ENCODE results near the gene DAPK2. TPM values are rescaled to one million over a fixed set of nuclear protein-coding genes. Genes with fewer than 3 reads are reported as not detected.
"Not testable (repeated sequence)": the region's sequence is repeated elsewhere in the genome, so short reads cannot be mapped to it uniquely, and the experiment has no call there.

Gene DAPK2
- total RNA-seq, 1 donor = 23.5 TPM

DNA sequence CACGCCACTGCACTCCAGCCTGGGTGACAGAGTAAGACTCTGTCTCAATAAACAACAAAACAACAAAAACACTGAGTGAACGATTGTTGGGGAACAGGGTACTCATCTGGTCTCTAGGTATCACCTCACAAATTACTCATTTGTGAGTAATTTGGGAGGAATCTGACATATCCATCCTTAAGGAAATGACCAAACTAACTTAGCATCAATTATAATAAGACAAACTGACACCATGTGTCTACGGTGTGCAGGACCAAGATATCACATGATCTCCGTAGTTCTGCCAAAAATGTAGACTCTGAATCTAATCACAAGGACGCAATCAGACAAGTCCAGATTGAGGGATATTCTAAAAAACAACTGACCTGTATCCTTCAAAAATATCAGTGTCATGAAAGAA lies 12.0 kb upstream of the DAPK2 start:
- Histone ChIP-seq H3K4me1 (ENCODE audit: insufficient read depth, low read length) (no peaks in the 10 kb centered on the region), H3K4me2 (ENCODE audit: insufficient read depth, low read length) (no peak overlapping the region), H2AFZ (ENCODE audit: low read length) (no peak overlapping the region), H3K9me3 (ENCODE audit: low read depth, low read length) (no peaks in the 10 kb centered on the region), H3K27me3 (ENCODE audit: insufficient read depth, low read length) (no peaks in the 10 kb centered on the region), H3K36me3 (ENCODE audit: insufficient read depth, low read length) (no peaks in the 10 kb centered on the region), H4K20me1 (ENCODE audit: insufficient read depth, low read length) (no peaks in the 10 kb centered on the region), H3K4me3 (ENCODE audit: insufficient read depth, low read length) (no peak overlapping the region), H3K79me2 (ENCODE audit: insufficient read depth, low read length) (no peaks in the 10 kb centered on the region), H3K27ac (ENCODE audit: low read depth, low read length) (no peak overlapping the region)
- DNase-seq (ENCODE audit: insufficient read length, low spot score, missing footprints) = no peak
- TF ChIP-seq, protein P1, sequence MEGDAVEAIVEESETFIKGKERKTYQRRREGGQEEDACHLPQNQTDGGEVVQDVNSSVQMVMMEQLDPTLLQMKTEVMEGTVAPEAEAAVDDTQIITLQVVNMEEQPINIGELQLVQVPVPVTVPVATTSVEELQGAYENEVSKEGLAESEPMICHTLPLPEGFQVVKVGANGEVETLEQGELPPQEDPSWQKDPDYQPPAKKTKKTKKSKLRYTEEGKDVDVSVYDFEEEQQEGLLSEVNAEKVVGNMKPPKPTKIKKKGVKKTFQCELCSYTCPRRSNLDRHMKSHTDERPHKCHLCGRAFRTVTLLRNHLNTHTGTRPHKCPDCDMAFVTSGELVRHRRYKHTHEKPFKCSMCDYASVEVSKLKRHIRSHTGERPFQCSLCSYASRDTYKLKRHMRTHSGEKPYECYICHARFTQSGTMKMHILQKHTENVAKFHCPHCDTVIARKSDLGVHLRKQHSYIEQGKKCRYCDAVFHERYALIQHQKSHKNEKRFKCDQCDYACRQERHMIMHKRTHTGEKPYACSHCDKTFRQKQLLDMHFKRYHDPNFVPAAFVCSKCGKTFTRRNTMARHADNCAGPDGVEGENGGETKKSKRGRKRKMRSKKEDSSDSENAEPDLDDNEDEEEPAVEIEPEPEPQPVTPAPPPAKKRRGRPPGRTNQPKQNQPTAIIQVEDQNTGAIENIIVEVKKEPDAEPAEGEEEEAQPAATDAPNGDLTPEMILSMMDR (IDR thresholded peaks at IDR 0.05; ENCODE audit: extremely low read depth, low read depth, low read length) = no peak

DNA sequence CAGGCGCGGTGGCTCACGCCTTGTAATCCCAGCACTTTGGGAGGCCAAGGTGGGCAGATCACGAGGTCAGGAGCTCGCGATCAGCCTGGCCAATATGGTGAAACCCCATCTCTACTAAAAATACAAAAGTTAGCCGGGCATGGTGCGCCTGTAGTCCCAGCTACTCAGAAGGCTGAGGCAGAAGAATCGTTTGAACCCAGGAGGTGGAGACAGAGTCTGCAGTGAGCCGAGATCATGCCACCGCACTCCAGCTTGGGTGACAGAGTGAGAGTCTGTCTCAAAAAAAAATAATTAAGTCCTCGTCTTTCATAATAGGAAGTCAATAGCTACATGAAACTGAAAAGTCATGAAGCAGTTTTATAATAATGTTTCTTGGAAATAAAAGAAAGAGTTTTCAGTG lies 7.4 kb upstream of the DAPK2 start:
- not testable (repeated sequence) for H4K20me1 ChIP-seq (ENCODE audit: insufficient read depth, low read length); H3K4me2 ChIP-seq (ENCODE audit: insufficient read depth, low read length); H3K79me2 ChIP-seq (ENCODE audit: insufficient read depth, low read length); H3K4me3 ChIP-seq (ENCODE audit: insufficient read depth, low read length); DNase-seq (ENCODE audit: insufficient read length, low spot score, missing footprints); H3K36me3 ChIP-seq (ENCODE audit: insufficient read depth, low read length); H3K9me3 ChIP-seq (ENCODE audit: low read depth, low read length); H3K27me3 ChIP-seq (ENCODE audit: insufficient read depth, low read length); H3K27ac ChIP-seq (ENCODE audit: low read depth, low read length); H2AFZ ChIP-seq (ENCODE audit: low read length); H3K4me1 ChIP-seq (ENCODE audit: insufficient read depth, low read length)

DNA sequence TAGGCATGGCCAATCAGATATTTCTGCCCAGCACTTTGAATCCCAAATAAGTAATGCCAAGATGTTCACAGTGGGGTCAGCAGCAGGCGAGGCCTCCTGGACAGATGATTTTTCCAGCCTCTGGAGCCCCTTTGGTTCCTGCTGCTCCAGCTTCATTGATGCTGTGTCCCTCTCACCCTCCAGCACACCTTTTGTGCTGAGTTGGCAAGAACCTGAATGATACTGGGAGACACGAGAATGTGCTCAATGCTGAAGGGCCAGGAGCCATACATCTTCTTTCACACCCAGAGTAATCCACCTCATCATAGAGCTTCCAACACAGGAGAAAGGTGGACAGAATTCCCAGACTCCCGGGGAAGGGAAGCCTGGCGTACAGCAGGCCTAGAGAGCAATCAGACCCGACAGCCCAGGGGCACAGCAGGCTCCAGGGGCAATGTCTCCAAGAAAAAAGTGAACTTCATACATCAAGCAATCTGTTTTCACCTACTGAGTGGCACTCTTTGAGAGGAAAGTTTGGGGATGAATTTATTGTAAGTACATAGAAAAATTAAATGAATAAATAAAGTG lies 6.7 kb upstream of the DAPK2 start:
- Histone ChIP-seq H3K27ac (ENCODE audit: low read depth, low read length) (no peak overlapping the region), H3K27me3 (ENCODE audit: insufficient read depth, low read length) (peaks cover 7% of the 10 kb centered on the region), H3K9me3 (ENCODE audit: low read depth, low read length) (no peaks in the 10 kb centered on the region), H3K4me3 (ENCODE audit: insufficient read depth, low read length) (no peak overlapping the region), H3K79me2 (ENCODE audit: insufficient read depth, low read length) (no peaks in the 10 kb centered on the region), H3K4me2 (ENCODE audit: insufficient read depth, low read length) (no peak overlapping the region), H2AFZ (ENCODE audit: low read length) (no peak overlapping the region), H3K4me1 (ENCODE audit: insufficient read depth, low read length) (no peaks in the 10 kb centered on the region), H4K20me1 (ENCODE audit: insufficient read depth, low read length) (no peaks in the 10 kb centered on the region), H3K36me3 (ENCODE audit: insufficient read depth, low read length) (no peaks in the 10 kb centered on the region)
- TF ChIP-seq, protein P1 (IDR thresholded peaks at IDR 0.05; ENCODE audit: extremely low read depth, low read depth, low read length) = no peak
- DNase-seq (ENCODE audit: insufficient read length, low spot score, missing footprints) = no peak

DNA sequence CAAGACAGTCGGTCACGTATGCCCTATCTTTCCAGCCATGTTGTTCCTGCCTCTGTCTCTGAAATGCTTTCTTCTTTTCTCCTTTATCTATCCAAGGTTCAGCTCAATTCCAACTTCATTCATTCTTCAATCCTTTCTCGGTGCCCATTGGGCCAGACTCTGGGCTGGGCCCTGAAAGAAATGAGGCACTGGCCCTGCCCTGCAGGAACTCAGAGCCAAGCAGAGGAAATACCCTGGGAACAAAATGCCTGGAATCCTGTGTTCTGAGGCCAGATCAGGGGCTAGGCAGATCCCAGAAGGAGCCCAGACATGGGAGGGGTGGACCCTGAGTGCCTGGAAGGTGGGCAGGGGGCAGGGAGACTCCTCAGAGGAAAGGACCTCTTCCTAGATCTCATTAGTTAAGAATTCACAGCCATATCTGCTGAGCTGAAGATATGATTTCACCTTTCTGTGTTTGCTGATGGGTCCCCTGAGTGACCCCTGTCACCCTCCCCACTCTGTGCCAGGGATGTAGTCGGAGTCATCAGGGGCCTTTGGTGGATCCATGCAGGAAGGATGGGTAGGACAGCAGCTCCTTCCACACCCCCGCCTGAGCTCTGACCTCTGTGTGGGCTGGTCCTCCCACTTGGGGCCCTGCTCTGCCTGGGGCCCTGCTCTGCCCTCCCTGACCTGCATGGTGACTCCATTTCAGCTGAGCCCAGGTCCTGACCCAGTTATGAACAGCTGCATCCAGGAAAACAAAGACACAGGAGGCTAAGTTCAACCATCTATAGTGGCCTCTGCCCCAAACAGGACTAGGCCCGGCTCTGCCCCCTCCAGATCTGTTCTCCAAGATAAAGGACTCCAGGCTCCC lies 5.3 kb upstream of the DAPK2 start:
- H2AFZ ChIP-seq (ENCODE audit: low read length) = no peak overlapping the region
- TF ChIP-seq, protein P1 (IDR thresholded peaks at IDR 0.05; ENCODE audit: extremely low read depth, low read depth, low read length) = no peak

More for the DNA sequence above, 5.3 kb upstream of the DAPK2 start:
- Histone ChIP-seq H3K36me3 (ENCODE audit: insufficient read depth, low read length) (no peaks in the 10 kb centered on the region), H3K4me3 (ENCODE audit: insufficient read depth, low read length) (no peak overlapping the region), H3K4me2 (ENCODE audit: insufficient read depth, low read length) (no peak overlapping the region), H3K79me2 (ENCODE audit: insufficient read depth, low read length) (no peaks in the 10 kb centered on the region), H3K27ac (ENCODE audit: low read depth, low read length) (no peak overlapping the region), H3K27me3 (ENCODE audit: insufficient read depth, low read length) (peaks cover 11% of the 10 kb centered on the region), H3K9me3 (ENCODE audit: low read depth, low read length) (no peaks in the 10 kb centered on the region), H4K20me1 (ENCODE audit: insufficient read depth, low read length) (no peaks in the 10 kb centered on the region), H3K4me1 (ENCODE audit: insufficient read depth, low read length) (peaks cover 5% of the 10 kb centered on the region)
- DNase-seq (ENCODE audit: insufficient read length, low spot score, missing footprints) = peak; percentile 50
